GM12878 (cell line): ENCODE measurements around the gene NEK7. TPM values are rescaled to one million over a fixed set of nuclear protein-coding genes. Genes with fewer than 3 reads are reported as not detected.

Experiments used
- ATAC-seq: fragments of 200-7000 bp; cut with Tn5 transposase; 3 replicates; pipeline ENCODE4 v1.9.1; 2020; ENCODE audit warnings: mild to moderate bottlenecking, moderate library complexity
- BruUV-seq: library from RNA; stranded (reverse); fragments of 400-500 nt; replicated peaks from 2 replicates; lab custom pipeline; 2021; lab: Mats Ljungman, UMichigan
- CTCF ChIA-PET: fragments of 300-600 bp; sonication (Branson Sonifier 250); formaldehyde crosslinking; extraction: SDS; loops from one replicate; lab custom pipeline; 2021; ENCODE audit warnings: inconsistent platforms; lab: Yijun Ruan, JAX
- POLR2A ChIA-PET: fragments of 350-600 bp; formaldehyde crosslinking; extraction: SDS; loops from one replicate; lab custom pipeline; 2021; ENCODE audit warnings: inconsistent platforms; lab: Charles Lee
- RAD21 ChIA-PET: fragments of 300-600 bp; sonication (Branson Sonifier 250); formaldehyde crosslinking; loops from one replicate; lab custom pipeline; 2023; ENCODE audit warnings: antibody characterized with exemption; ENCODE audit not compliant: unreplicated experiment; lab: Charles Lee
- SMC1A ChIA-PET: fragments of 300-600 bp; sonication (Branson Sonifier 250); formaldehyde crosslinking; loops from one replicate; lab custom pipeline; 2023; ENCODE audit not compliant: unreplicated experiment, uncharacterized antibody; lab: Charles Lee
- DNase-seq: peaks from one replicate; pipeline ENCODE4 v3.0.0-alpha.2; 2011; ENCODE audit warnings: low read depth, low spot score
- FAIRE-seq: peaks from 3 replicates; lab custom pipeline; 2011; peaks lifted over from hg19 to GRCh38; lab: Jason Lieb, UNC
- H2AFZ ChIP-seq: 2 replicates; pipeline ENCODE4 v1.6.0; 2011; ENCODE audit warnings: low read depth, low read length, control low read depth; ENCODE audit not compliant: control insufficient read depth
- H3K27ac ChIP-seq: 2 replicates; pipeline ENCODE4 v1.5.1; 2011; ENCODE audit warnings: control low read depth; ENCODE audit not compliant: control insufficient read depth, insufficient read depth
- H3K27me3 ChIP-seq, 2 experiments: replicated peaks in 1 of 2; 2 replicates each; pipeline versions ENCODE4 v1.6.0 to v1.6.1; 2011; ENCODE audit warnings: low read length in 1 of 2; ENCODE audit not compliant: control insufficient read depth in 2 of 2, insufficient read depth in 2 of 2
- H3K36me3 ChIP-seq, 2 experiments: 2 replicates each; pipeline ENCODE4 v1.5.1; 2011; ENCODE audit warnings: low read length in 1 of 2; ENCODE audit not compliant: control insufficient read depth in 2 of 2, insufficient read depth in 2 of 2
- H3K4me1 ChIP-seq: 2 replicates; pipeline ENCODE4 v1.6.1; 2011; ENCODE audit warnings: mild to moderate bottlenecking, low read length, moderate library complexity, mixed read lengths; ENCODE audit not compliant: control insufficient read depth, insufficient read depth
- H3K4me2 ChIP-seq: 2 replicates; pipeline ENCODE4 v1.6.0; 2011; ENCODE audit warnings: control low read depth; ENCODE audit not compliant: control insufficient read depth, insufficient read depth
- H3K4me3 ChIP-seq: fragments of 200-600 bp; sonication (generic); 2 replicates; pipeline ENCODE4 v1.5.1; 2016
- H3K79me2 ChIP-seq: 2 replicates; pipeline ENCODE4 v1.6.0; 2011; ENCODE audit warnings: low read length; ENCODE audit not compliant: control insufficient read depth, insufficient read depth
- H3K9ac ChIP-seq: 2 replicates; pipeline ENCODE4 v1.8.0; 2011; ENCODE audit warnings: low read length, control low read depth, mixed read lengths; ENCODE audit not compliant: control insufficient read depth, insufficient read depth
- H3K9me3 ChIP-seq: replicated peaks from 3 replicates; pipeline ENCODE4 v1.5.1; 2011; ENCODE audit warnings: mild to moderate bottlenecking, low read length; ENCODE audit not compliant: control insufficient read depth, insufficient read depth
- H4K20me1 ChIP-seq: 2 replicates; pipeline ENCODE4 v1.6.0; 2011; ENCODE audit not compliant: control insufficient read depth, insufficient read depth
- KDM1A ChIP-seq: fragments of 200-600 bp; sonication (generic); IDR thresholded peaks from 2 replicates; pipeline ENCODE4 v1.6.1; 2016; ENCODE audit warnings: borderline replicate concordance
- KLF5 ChIP-seq: fragments of 450-650 bp; IDR thresholded peaks from 2 replicates; pipeline ENCODE4 v1.6.1; 2014; ENCODE audit warnings: mild to moderate bottlenecking; ENCODE audit not compliant: partially characterized antibody
- PML ChIP-seq: IDR thresholded peaks from 2 replicates; pipeline ENCODE4 v1.6.1; 2012; ENCODE audit warnings: low read length, inconsistent platforms
- RAD21 ChIP-seq: IDR thresholded peaks from 2 replicates; pipeline ENCODE4 v1.6.1; 2011; ENCODE audit warnings: mild to moderate bottlenecking, low read depth, low read length, moderate library complexity; ENCODE audit not compliant: insufficient read depth
- SIN3A ChIP-seq: IDR thresholded peaks from 2 replicates; pipeline ENCODE4 v1.6.1; 2012; ENCODE audit warnings: low read depth, low read length, improper control_type of control experiment
- SUZ12 ChIP-seq: fragments of 200-600 bp; sonication (generic); IDR thresholded peaks from one replicate; pipeline ENCODE4 v1.6.1; 2018; ENCODE audit warnings: antibody characterized with exemption, mild to moderate bottlenecking; ENCODE audit not compliant: unreplicated experiment
- TBL1XR1 ChIP-seq: IDR thresholded peaks from 2 replicates; pipeline ENCODE4 v1.6.1; 2012; ENCODE audit warnings: low read depth, low read length, improper control_type of control experiment
- ZNF217 ChIP-seq: fragments of 450-650 bp; IDR thresholded peaks from 2 replicates; pipeline ENCODE4 v1.6.1; 2017; ENCODE audit warnings: antibody characterized with exemption, mild to moderate bottlenecking
- ZSCAN29 ChIP-seq: fragments of 450-650 bp; IDR thresholded peaks from 2 replicates; pipeline ENCODE4 v1.6.1; 2017; ENCODE audit warnings: mild to moderate bottlenecking, moderate library complexity
- ZZZ3 ChIP-seq: IDR thresholded peaks from 2 replicates; pipeline ENCODE4 v1.6.1; 2011; ENCODE audit warnings: low read depth; ENCODE audit not compliant: control insufficient read depth, insufficient read length
- in situ Hi-C: fragments of 300-500 bp; cut with MboI; formaldehyde crosslinking; loops from 9 replicates; pipeline ENCODE4 v1.14.3; 2018; ENCODE audit warnings: mixed read lengths
- intact Hi-C: fragments of 100-400 bp; cut with micrococcal nuclease; formaldehyde crosslinking; loops from one replicate; pipeline ENCODE4 v1.14.2; 2022; ENCODE audit not compliant: unreplicated experiment
- polyA plus RNA-seq, 11 experiments: library from polyadenylated mRNA; depleted of rRNA in 4 of 11; unstranded in 6 of 11; stranded (reverse) in 5 of 11; fragments of >200 nt; fragmentation: Nextera tagmentation in 4 of 11; fragmentation: Illumina TruSeq in 1 of 11; extraction: Ambion mirVana in 4 of 11; extraction: Trizol in 1 of 11; gene quantifications; 1 replicate in 1 of 11; 2 replicates in 10 of 11; pipeline versions ENCODE4 v1.2.1 to v1.2.3, GENCODE V29; 2011 to 2016; ENCODE audit warnings: inconsistent platforms in 2 of 11, missing spikeins in 2 of 11, low read depth in 1 of 11
- total RNA-seq, 4 experiments: library from RNA; depleted of rRNA in 3 of 4; stranded (reverse); fragments of >200 nt in 3 of 4; fragmentation: Illumina TruSeq in 1 of 4; extraction: Trizol in 1 of 4; gene quantifications; 2 replicates each; pipeline versions ENCODE4 v1.2.1 to v1.2.3, GENCODE V29; 2013 to 2021
- TF ChIP-seq, protein P1 (sequence below): fragments of 450-650 bp; IDR thresholded peaks from 2 replicates; pipeline ENCODE4 v1.6.1; 2017; ENCODE audit warnings: mild to moderate bottlenecking, low read depth, inconsistent platforms; ENCODE audit not compliant: poor library complexity, severe bottlenecking
- TF ChIP-seq, protein P2 (sequence below): fragments of 150-350 bp; IDR thresholded peaks from 2 replicates; pipeline ENCODE4 v1.6.1; 2014; ENCODE audit warnings: mild to moderate bottlenecking, low read depth, low read length

NEK7 gene
- total and polyA plus RNA-seq, 10 of the 15 experiments (the other 5 are each of a cell fraction or from before 2014, with no cell fraction given), result 9.4 to 77.7 (median 24.0) TPM

DNA sequence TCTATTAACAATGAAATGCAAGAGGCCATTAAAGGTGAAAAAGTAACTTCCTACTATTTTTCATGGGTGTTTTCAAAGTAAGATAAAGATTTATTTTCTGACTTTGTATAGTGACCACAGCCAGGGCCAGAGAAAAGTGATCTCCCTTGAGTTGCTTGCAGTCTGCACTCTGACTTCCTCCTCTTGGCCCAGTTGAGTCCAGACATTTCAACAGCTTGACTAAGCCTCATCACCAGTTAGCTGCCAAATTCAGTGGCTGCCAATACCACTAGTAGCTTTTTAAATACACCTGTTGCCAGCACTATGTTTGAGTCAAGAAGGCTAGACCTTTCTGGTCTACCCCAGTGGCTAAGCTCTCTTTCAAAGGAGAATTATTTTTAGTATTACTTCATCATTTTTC, 3.7 kb upstream of the NEK7 start:
- Histone ChIP-seq H3K79me2 (peaks cover 8% of the 10 kb centered on the region), H3K4me1 (no peaks in the 10 kb centered on the region), H3K9ac (no peak overlapping the region), H4K20me1 (no peaks in the 10 kb centered on the region), H3K4me3 (no peak overlapping the region), H2AFZ (no peak overlapping the region), H3K27ac (no peak overlapping the region), H3K4me2 (no peak overlapping the region), H3K27me3 (no peaks in the 10 kb centered on the region; a peak in 1 of 4 replicates), H3K9me3 (no peaks in the 10 kb centered on the region), H3K36me3 (no peaks in the 10 kb centered on the region)
- no peak for ATAC-seq
- intact Hi-C loops (no loop called here), in situ Hi-C loops (no loop called here)
- DNase-seq, result no peak
- ChIA-PET SMC1A (interaction anchor here (0.5 to 2.0 kb wide), 8 partner anchors 12 to 1251 kb away, joined by 3 to 7 read pairs (median 4); no protein-coding TSS in a partner anchor), CTCF (interaction anchor here (0.5 to 1.9 kb wide), 6 partner anchors 24 to 224 kb away, joined by 3 to 7 read pairs (median 4); no protein-coding TSS in a partner anchor), POLR2A (no interaction called here), RAD21 (interaction anchor here (1.2 to 2.1 kb wide), 2 partner anchors 100 to 529 kb away, joined by 4 to 6 read pairs; no protein-coding TSS in a partner anchor)
- BruUV-seq, result no TSS peak
- TF ChIP-seq TBL1XR1, result no peak
- TF ChIP-seq ZSCAN29, result no peak
- no peak for TF ChIP-seq SUZ12
- TF ChIP-seq ZNF217, result no peak
- TF ChIP-seq, protein P1, sequence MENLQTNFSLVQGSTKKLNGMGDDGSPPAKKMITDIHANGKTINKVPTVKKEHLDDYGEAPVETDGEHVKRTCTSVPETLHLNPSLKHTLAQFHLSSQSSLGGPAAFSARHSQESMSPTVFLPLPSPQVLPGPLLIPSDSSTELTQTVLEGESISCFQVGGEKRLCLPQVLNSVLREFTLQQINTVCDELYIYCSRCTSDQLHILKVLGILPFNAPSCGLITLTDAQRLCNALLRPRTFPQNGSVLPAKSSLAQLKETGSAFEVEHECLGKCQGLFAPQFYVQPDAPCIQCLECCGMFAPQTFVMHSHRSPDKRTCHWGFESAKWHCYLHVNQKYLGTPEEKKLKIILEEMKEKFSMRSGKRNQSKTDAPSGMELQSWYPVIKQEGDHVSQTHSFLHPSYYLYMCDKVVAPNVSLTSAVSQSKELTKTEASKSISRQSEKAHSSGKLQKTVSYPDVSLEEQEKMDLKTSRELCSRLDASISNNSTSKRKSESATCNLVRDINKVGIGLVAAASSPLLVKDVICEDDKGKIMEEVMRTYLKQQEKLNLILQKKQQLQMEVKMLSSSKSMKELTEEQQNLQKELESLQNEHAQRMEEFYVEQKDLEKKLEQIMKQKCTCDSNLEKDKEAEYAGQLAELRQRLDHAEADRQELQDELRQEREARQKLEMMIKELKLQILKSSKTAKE, result no peak
- TF ChIP-seq, protein P2, sequence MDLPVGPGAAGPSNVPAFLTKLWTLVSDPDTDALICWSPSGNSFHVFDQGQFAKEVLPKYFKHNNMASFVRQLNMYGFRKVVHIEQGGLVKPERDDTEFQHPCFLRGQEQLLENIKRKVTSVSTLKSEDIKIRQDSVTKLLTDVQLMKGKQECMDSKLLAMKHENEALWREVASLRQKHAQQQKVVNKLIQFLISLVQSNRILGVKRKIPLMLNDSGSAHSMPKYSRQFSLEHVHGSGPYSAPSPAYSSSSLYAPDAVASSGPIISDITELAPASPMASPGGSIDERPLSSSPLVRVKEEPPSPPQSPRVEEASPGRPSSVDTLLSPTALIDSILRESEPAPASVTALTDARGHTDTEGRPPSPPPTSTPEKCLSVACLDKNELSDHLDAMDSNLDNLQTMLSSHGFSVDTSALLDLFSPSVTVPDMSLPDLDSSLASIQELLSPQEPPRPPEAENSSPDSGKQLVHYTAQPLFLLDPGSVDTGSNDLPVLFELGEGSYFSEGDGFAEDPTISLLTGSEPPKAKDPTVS, result no peak
- no peak for TF ChIP-seq PML
- TF ChIP-seq KLF5, result no peak
- no peak for TF ChIP-seq KDM1A
- no peak for TF ChIP-seq SIN3A
- TF ChIP-seq ZZZ3, result no peak
- no peak for TF ChIP-seq RAD21
- no peak for FAIRE-seq
